CD4-positive, alpha-beta T cell treated with Interleukin-17A for 4 hours (primary cell): ENCODE results near the gene ADIPOQ.
"Not testable (repeated sequence)": the region's sequence is repeated elsewhere in the genome, so short reads cannot be mapped to it uniquely, and the experiment has no call there.

ENCODE experiments used
- DNase-seq: peaks from one replicate; pipeline ENCODE4 v3.0.0-alpha.2; 2020; ENCODE audit warnings: mixed read lengths

The ADIPOQ gene

GRCh38 chr3:186873796-186874195 is 31.3 kb downstream of the ADIPOQ start:
- not testable (repeated sequence) for DNase-seq

- not testable (repeated sequence) for DNase-seq
Observed at GRCh38 chr3:186874216-186874615, 31.7 kb downstream of the ADIPOQ start.

- DNase-seq, result not testable (repeated sequence)
Observed at GRCh38 chr3:186874841-186875240, 32.3 kb downstream of the ADIPOQ start.

- DNase-seq, result no peak
Observed at GRCh38 chr3:186875708-186876107, 33.2 kb downstream of the ADIPOQ start.

- no peak for DNase-seq
Observed at GRCh38 chr3:186879781-186880180, 37.3 kb downstream of the ADIPOQ start.

GRCh38 chr3:186880406-186880805 is 37.9 kb downstream of the ADIPOQ start:
- DNase-seq, result no peak

GRCh38 chr3:186882150-186882524 is 39.6 kb downstream of the ADIPOQ start:
- no peak for DNase-seq

GRCh38 chr3:186882881-186883685 is 40.6 kb downstream of the ADIPOQ start:
- DNase-seq, result peak; percentile 29

- DNase-seq, result no peak
Observed at GRCh38 chr3:186883686-186884058, 41.2 kb downstream of the ADIPOQ start.

GRCh38 chr3:186884868-186885267 is 42.4 kb downstream of the ADIPOQ start:
- not testable (repeated sequence) for DNase-seq

- no peak for DNase-seq
Observed at GRCh38 chr3:186886202-186886981, 43.9 kb downstream of the ADIPOQ start.

GRCh38 chr3:186887507-186887938 is 45.0 kb downstream of the ADIPOQ start:
- not testable (repeated sequence) for DNase-seq

GRCh38 chr3:186888569-186888968 is 46.1 kb downstream of the ADIPOQ start:
- no peak for DNase-seq

- not testable (repeated sequence) for DNase-seq
Observed at GRCh38 chr3:186889698-186890097, 47.2 kb downstream of the ADIPOQ start.

GRCh38 chr3:186890911-186891310 is 48.4 kb downstream of the ADIPOQ start:
- DNase-seq, result no peak

GRCh38 chr3:186893071-186893470 is 50.6 kb downstream of the ADIPOQ start:
- not testable (repeated sequence) for DNase-seq

GRCh38 chr3:186895406-186895805 is 52.9 kb downstream of the ADIPOQ start:
- no peak for DNase-seq

- no peak for DNase-seq
Observed at GRCh38 chr3:186896006-186896405, 53.5 kb downstream of the ADIPOQ start.

- DNase-seq, result no peak
Observed at GRCh38 chr3:186896875-186897274, 54.4 kb downstream of the ADIPOQ start.

- no peak for DNase-seq
Observed at GRCh38 chr3:186901135-186901734, 58.7 kb downstream of the ADIPOQ start.

- DNase-seq, result no peak
Observed at GRCh38 chr3:186902154-186902553, 59.6 kb downstream of the ADIPOQ start.

- DNase-seq, result no peak
Observed at GRCh38 chr3:186902713-186903112, 60.2 kb downstream of the ADIPOQ start.

- not testable (repeated sequence) for DNase-seq
Observed at GRCh38 chr3:186903676-186904075, 61.2 kb downstream of the ADIPOQ start.

GRCh38 chr3:186907075-186907474 is 64.6 kb downstream of the ADIPOQ start:
- not testable (repeated sequence) for DNase-seq
